Measurements from ENCODE around the gene SIRPG.
"Not testable (repeated sequence)": the region's sequence is repeated elsewhere in the genome, so short reads cannot be mapped to it uniquely, and the experiment has no call there.

The SIRPG gene

DNA sequence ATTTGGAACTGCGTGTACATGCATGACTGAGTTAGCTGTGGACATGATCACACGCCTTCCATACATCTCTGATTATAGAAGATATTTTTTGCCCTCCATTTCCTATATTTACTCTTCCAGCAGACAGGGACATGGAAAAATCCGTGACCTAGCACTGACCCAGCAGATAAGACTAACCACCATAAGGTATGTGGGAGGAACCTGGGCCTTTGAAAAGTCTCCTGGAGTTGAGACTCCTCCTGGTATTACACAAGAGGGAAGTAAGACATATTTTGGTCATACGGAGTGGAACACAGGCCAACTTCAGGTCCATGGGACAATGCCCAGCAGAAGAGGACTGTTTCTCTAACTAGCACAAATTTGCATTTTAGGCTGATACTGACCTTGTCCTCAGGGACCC is 24.0 kb downstream of the SIRPG start:
- DNase-seq = no peak

GRCh38 chr20:1632178-1632577 is 25.4 kb downstream of the SIRPG start:
- no peak for DNase-seq

GRCh38 chr20:1631309-1632151 is 26.0 kb downstream of the SIRPG start:
- no peak for DNase-seq

- DNase-seq = no peak
Measured at GRCh38 chr20:1630186-1630585, 27.4 kb downstream of the SIRPG start.

DNA sequence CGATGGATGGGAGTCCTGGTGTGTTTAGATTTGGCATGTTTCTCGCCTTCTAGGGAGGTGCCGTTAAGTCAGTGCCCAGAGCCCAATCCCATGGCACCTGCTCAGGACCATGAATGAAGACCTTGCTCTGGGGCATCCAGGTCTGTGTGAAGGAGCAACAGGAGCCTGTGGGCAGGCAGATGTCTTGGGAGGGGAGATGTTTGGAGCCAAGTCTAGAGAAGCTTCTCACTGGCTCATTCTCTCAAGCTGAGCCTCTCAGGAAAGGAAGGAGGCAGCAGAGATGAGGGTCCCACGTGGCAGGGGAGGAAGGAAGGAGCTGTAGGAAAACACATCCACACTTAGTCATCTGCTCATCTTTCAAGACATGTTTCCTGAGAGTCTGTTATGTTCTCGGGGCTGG is 28.3 kb downstream of the SIRPG start:
- no peak for DNase-seq

- DNase-seq = no peak
Measured at GRCh38 chr20:1628621-1629020, 29.0 kb downstream of the SIRPG start.

- DNase-seq = no peak
Measured at GRCh38 chr20:1627200-1627550, 30.4 kb downstream of the SIRPG start.

- DNase-seq = no peak
Measured at GRCh38 chr20:1626528-1627199, 30.9 kb downstream of the SIRPG start.

DNA sequence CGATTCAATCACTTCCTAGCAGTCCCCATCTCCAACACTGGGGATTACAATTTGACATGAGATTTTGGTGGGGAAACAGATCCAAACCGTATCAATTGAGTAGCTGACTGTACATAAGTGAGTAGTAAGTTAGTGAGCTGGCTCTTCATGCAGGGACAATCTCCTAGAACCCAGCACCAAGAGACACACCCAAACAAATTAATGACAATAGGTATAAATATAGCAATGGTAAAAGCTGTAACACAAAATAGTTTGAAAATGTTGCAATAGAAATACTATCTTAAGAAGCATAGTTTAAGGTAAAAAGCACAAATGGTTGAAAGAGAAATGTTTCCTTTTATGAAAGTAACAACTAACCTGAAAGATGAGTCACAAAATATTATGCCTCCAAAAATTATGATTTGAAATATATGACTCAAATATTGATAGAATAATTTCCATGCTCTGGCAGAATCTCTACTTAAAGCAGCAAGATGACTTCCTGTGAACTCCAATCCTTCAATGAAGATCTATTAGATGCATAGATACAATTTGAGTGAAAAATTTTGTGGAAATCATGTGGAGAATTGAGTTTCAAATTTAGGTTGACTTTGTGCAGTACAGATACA is 32.4 kb downstream of the SIRPG start:
- DNase-seq = no peak

DNA sequence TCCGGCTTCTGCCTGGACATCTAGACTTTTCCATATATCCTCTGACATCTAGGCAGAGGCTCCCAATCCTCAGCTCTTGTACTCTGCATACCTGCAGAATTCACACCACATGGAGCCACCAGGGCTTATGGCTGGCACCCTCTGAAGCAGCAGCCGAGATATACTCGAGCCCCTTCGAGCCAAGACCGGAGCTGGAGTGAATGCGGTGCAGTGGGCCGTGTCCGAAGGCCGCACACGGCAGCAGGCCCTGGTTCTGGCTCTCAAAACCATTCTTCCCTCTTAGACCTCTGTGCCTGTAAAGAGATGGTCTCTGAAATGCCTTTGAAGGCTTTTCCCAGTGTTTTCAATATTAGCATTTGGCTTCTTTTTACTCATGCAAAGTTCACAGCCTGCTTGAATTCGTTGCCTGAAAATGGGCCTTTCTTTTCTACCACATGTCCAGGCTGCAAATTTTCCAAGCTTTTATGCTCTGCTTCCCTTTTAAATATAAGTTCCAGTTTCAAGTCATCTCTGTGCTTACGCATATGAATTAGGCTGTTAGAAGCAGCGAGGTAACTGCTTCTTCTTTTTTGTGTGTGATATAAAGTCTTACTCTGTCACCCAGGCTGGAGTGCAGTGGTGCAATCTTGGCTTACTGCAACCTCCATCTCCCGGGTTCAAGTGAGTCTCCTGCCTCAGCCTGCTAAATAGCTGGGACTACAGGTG is 33.9 kb downstream of the SIRPG start:
- no peak for DNase-seq

DNA sequence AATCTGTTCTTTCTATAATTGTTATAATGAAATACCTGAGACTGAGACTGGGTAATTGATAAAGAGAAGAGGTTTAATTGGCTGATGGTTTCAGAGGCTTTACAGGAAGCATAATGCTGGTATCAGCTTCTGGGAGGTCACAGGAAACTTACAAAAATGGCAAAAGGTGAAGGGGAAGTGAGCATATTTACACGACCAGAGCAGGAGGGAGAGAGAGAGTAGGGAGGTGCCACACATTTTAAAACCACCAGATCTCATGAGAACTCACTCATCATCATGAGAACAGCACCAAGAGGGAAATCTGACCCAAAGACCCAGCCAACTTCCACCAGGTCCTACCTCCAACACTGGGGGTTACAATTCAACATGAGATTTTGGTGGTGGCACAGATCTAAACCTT is 35.1 kb downstream of the SIRPG start:
- no peak for DNase-seq

- DNase-seq = no peak
Measured at GRCh38 chr20:1621316-1621715, 36.3 kb downstream of the SIRPG start.

- DNase-seq = no peak
Measured at GRCh38 chr20:1619861-1620444, 37.6 kb downstream of the SIRPG start, which contains the start of gene SIRPB1. Gene SIRPB1 (minus strand): TSS chr20:1620009. CDS start chr20:1619944, 65 bp downstream.

- no peak for DNase-seq
Measured at GRCh38 chr20:1618954-1619540, 38.5 kb downstream of the SIRPG start.

DNA sequence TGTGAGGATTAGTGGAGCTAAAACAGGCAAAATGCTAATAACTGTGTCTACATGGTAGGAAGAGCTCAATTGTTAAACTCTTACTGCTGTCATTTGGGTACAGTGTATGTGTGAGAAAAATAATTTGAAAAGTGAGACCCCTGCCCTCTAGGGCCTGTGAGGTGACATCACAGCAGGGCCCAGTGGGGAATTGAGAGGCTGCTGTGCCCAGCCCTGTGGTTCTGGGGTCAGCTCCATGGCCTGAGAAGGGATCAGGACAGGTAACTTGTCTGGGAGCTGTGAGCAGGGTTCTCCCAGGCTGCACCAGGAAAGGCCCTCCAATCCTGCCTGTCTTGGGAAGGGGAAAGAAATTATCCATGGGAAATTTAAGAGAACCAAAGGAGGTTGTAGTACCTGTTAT is 39.1 kb downstream of the SIRPG start:
- DNase-seq = no peak

DNA sequence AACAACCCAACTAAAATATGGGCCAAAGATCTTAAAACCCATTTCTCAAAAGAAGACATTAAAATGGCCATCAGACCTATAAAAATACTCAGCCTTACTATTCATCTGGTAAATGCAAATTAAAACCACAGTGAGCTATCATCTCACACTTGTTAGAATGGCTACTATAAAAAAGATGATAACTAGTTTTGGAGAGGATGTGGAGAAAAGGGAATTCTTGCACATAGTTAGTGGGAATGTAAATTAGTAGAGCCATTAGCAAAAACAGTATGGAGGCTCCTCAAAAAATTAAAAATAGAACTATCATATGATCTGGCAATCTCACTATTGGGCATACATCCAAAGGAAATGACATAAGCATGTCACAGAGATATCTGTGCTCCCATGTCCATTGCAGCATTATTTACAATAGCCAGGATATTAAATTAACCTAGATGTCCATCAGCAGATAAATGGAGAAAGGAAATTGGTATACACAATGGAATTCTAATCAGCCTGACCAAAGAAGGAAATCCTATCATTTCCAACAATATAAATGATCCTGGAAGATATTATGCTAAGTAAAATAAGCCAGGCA is 40.6 kb downstream of the SIRPG start:
- DNase-seq = no peak

DNA sequence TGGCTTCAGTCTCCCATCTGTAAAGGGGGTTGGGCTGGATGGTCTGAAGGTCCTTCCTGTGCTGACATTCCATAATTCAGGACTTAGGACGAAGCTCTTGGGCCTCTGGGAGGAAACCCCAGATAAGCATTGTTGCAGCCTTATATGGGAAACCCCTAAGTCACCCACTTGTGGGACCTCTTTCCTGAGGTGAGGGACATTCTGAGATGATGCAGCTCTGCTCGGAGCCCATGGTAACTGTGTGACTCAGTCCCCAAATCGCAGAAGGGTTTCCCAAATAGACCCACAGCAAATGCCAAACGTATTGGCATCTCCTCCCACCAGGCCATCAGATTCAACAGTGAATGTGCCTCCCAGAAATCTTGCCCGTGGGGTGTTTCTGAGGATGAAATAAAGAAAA is 47.2 kb downstream of the SIRPG start:
- not testable (repeated sequence) for DNase-seq

- DNase-seq = not testable (repeated sequence)
Measured at GRCh38 chr20:1608678-1609347, 48.8 kb downstream of the SIRPG start.

- no peak for DNase-seq
Measured at GRCh38 chr20:1600736-1601135, 56.8 kb downstream of the SIRPG start.

DNA sequence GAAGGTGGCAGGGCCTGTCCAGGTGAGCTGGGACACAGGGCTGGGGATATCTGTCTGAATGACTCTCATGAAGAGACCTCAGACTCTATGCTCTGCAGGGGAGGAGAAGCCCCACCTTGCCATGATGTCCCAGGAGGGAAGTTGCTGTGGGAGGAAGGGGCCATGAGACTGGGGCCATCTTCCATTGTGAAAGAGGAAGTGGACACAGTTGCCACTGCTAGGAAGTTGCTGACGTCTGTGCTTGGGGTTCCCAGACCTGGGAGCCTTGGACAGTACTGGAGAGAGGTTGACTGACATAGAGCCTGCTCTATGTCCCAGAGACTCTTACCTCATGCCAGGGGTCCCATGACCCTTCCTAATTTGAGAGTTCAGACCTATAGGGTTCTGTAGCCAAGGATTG is 62.2 kb downstream of the SIRPG start:
- DNase-seq = no peak
